HCT116 (cell line): Measurements from ENCODE around the gene ELF1. TPM values are rescaled to one million over a fixed set of nuclear protein-coding genes. Genes with fewer than 3 reads are reported as not detected.

Source experiments
- ATAC-seq: fragments of 200-7000 bp; cut with Tn5 transposase; 2 replicates; pipeline ENCODE4 v1.9.1; 2020; ENCODE audit warnings: mild to moderate bottlenecking, moderate library complexity
- BruUV-seq: library from RNA; stranded (reverse); fragments of 400-500 nt; replicated peaks from 2 replicates; lab custom pipeline; 2021; lab: Mats Ljungman, UMichigan
- CTCF ChIA-PET: fragments of 300-600 bp; sonication (Branson Sonifier 250); formaldehyde crosslinking; loops from one replicate; lab custom pipeline; 2021; ENCODE audit warnings: antibody characterized with exemption; lab: Charles Lee
- POLR2A ChIA-PET: fragments of 300-600, 350-600 bp; sonication (Branson Sonifier 250); formaldehyde crosslinking; loops from one replicate; lab custom pipeline; 2021; ENCODE audit warnings: antibody characterized with exemption; lab: Charles Lee
- RAD21 ChIA-PET, 2 experiments: fragments of 300-600 bp; sonication (Branson Sonifier 250); formaldehyde crosslinking; loops; one replicate each; lab custom pipeline; 2023; ENCODE audit warnings: low total read pairs in 2 of 2; ENCODE audit not compliant: uncharacterized antibody in 2 of 2, unreplicated experiment in 2 of 2, low non-redundant PET in 1 of 2; lab: Charles Lee
- DNase-seq: peaks from one replicate; pipeline ENCODE4 v3.0.0-alpha.2; 2010; ENCODE audit warnings: low read depth, low spot score
- H2AFZ ChIP-seq: fragments of 200-600 bp; shearing (Covaris generic), sonication (generic); 2 replicates; pipeline ENCODE4 v1.6.1; 2017; ENCODE audit warnings: low read depth, mixed run types, mixed read lengths, antibody characterized with exemption, low read length; ENCODE audit not compliant: poor library complexity, severe bottlenecking
- H3K27ac ChIP-seq: 2 replicates; pipeline ENCODE4 v1.5.1; 2012; ENCODE audit warnings: low read depth, low read length
- H3K27me3 ChIP-seq: fragments of 200-600 bp; sonication (generic); 2 replicates; pipeline ENCODE4 v1.6.1; 2016; ENCODE audit warnings: mixed run types, low read length, mixed read lengths; ENCODE audit not compliant: insufficient read depth
- H3K36me3 ChIP-seq, 2 experiments: fragments of 200-500 bp in 1 of 2; fragments of 200-600 bp in 1 of 2; sonication (Bioruptor generic) in 1 of 2; sonication (generic) in 1 of 2; 2 replicates each; pipeline versions ENCODE4 v1.5.1 to v1.6.1; 2014 to 2016; ENCODE audit warnings: low read length in 2 of 2, inconsistent platforms in 1 of 2, mixed read lengths in 1 of 2, mixed run types in 1 of 2; ENCODE audit not compliant: insufficient read depth in 2 of 2, control insufficient read depth in 1 of 2
- H3K4me1 ChIP-seq, 2 experiments: fragments of 200-600 bp in 1 of 2; sonication (generic) in 1 of 2; 2 replicates each; pipeline versions ENCODE4 v1.5.1 to v1.6.1; 2012 to 2017; ENCODE audit warnings: low read length in 2 of 2, inconsistent platforms in 1 of 2, mild to moderate bottlenecking in 1 of 2, mixed read lengths in 1 of 2, mixed run types in 1 of 2, moderate library complexity in 1 of 2; ENCODE audit not compliant: insufficient read depth in 2 of 2, control insufficient read depth in 1 of 2
- H3K4me2 ChIP-seq: fragments of 200-600 bp; sonication (generic); 2 replicates; pipeline ENCODE4 v1.6.1; 2017; ENCODE audit warnings: mixed run types, low read length, mixed read lengths
- H3K4me3 ChIP-seq, 2 experiments: fragments of 200-600 bp in 1 of 2; sonication (generic) in 1 of 2; replicated peaks in 1 of 2; 2 replicates each; pipeline ENCODE4 v1.5.1; 2011 to 2016; ENCODE audit warnings: low read length in 2 of 2, control low read depth in 1 of 2, low read depth in 1 of 2, mild to moderate bottlenecking in 1 of 2, mixed read lengths in 1 of 2, mixed run types in 1 of 2
- H3K79me2 ChIP-seq: fragments of 200-600 bp; sonication (generic); 2 replicates; pipeline ENCODE4 v1.6.1; 2017; ENCODE audit warnings: mild to moderate bottlenecking, mixed run types, low read length, moderate library complexity, mixed read lengths; ENCODE audit not compliant: insufficient read depth
- H3K9ac ChIP-seq: fragments of 200-600 bp; sonication (generic); 2 replicates; pipeline ENCODE4 v1.6.1; 2016; ENCODE audit warnings: low read length, mixed read lengths
- H3K9me2 ChIP-seq: fragments of 200-600 bp; sonication (generic), shearing (Covaris generic); 2 replicates; pipeline ENCODE4 v1.6.1; 2017; ENCODE audit warnings: mixed run types, mild to moderate bottlenecking, moderate library complexity; ENCODE audit not compliant: insufficient read depth
- H3K9me3 ChIP-seq, 2 experiments: fragments of 200-500 bp in 1 of 2; fragments of 200-600 bp in 1 of 2; sonication (Bioruptor generic) in 1 of 2; sonication (generic) in 1 of 2; 2 replicates each; pipeline ENCODE4 v1.6.1; 2014 to 2017; ENCODE audit warnings: low read length in 2 of 2, mixed read lengths in 2 of 2, inconsistent platforms in 1 of 2, low read depth in 1 of 2, mild to moderate bottlenecking in 1 of 2, mixed run types in 1 of 2, moderate library complexity in 1 of 2; ENCODE audit not compliant: control insufficient read depth in 1 of 2, insufficient read depth in 1 of 2
- H4K20me1 ChIP-seq: fragments of 200-600 bp; sonication (generic), shearing (Covaris generic); 2 replicates; pipeline ENCODE4 v1.6.1; 2017; ENCODE audit warnings: mixed run types, mild to moderate bottlenecking, moderate library complexity; ENCODE audit not compliant: insufficient read depth
- ATF3 ChIP-seq: IDR thresholded peaks from 2 replicates; pipeline ENCODE4 v1.6.1; 2012
- CBX3 ChIP-seq: IDR thresholded peaks from 2 replicates; pipeline ENCODE4 v1.6.1; 2012; ENCODE audit warnings: low read depth
- CEBPB ChIP-seq: IDR thresholded peaks from 2 replicates; pipeline ENCODE4 v1.6.1; 2012; ENCODE audit warnings: low read depth
- EGR1 ChIP-seq: IDR thresholded peaks from 2 replicates; pipeline ENCODE4 v1.6.1; 2012; ENCODE audit warnings: low read depth
- ELF1 ChIP-seq: IDR thresholded peaks from 2 replicates; pipeline ENCODE4 v1.6.1; 2012; ENCODE audit warnings: low read depth, borderline replicate concordance
- EZH2 ChIP-seq: fragments of 200-600 bp; sonication (generic); IDR thresholded peaks from 2 replicates; pipeline ENCODE4 v1.6.1; 2017; ENCODE audit warnings: antibody characterized with exemption, mixed run types
- EZH2phosphoT487 ChIP-seq: fragments of 200-600 bp; IDR thresholded peaks from 2 replicates; pipeline ENCODE4 v1.6.1; 2018; ENCODE audit warnings: antibody characterized with exemption, borderline replicate concordance
- JUND ChIP-seq: IDR thresholded peaks from 2 replicates; pipeline ENCODE4 v1.6.1; 2012
- POLR2A ChIP-seq: IDR thresholded peaks from 2 replicates; pipeline ENCODE4 v1.7.0; 2011; ENCODE audit warnings: borderline replicate concordance; ENCODE audit not compliant: insufficient read depth, insufficient read length; ENCODE audit errors: extremely low read depth
- POLR2AphosphoS5 ChIP-seq: IDR thresholded peaks from 2 replicates; pipeline ENCODE4 v1.6.1; 2011; ENCODE audit warnings: mild to moderate bottlenecking, low read depth, low read length, moderate library complexity
- RAD21 ChIP-seq: IDR thresholded peaks from 2 replicates; pipeline ENCODE4 v1.6.1; 2012; ENCODE audit warnings: low read depth, mild to moderate bottlenecking
- SIN3A ChIP-seq: IDR thresholded peaks from 2 replicates; pipeline ENCODE4 v1.6.1; 2012; ENCODE audit warnings: low read depth
- SP1 ChIP-seq: IDR thresholded peaks from 2 replicates; pipeline ENCODE4 v1.6.1; 2012; ENCODE audit warnings: low read depth
- SRF ChIP-seq: IDR thresholded peaks from 2 replicates; pipeline ENCODE4 v1.6.1; 2012; ENCODE audit warnings: low read depth
- TCF7L2 ChIP-seq: IDR thresholded peaks from 2 replicates; pipeline ENCODE4 v1.7.0; 2011; ENCODE audit warnings: borderline replicate concordance, inconsistent platforms; ENCODE audit not compliant: insufficient read depth, insufficient read length; ENCODE audit errors: extremely low read depth
- YY1 ChIP-seq: IDR thresholded peaks from 2 replicates; pipeline ENCODE4 v1.6.1; 2011; ENCODE audit warnings: low read length, low read depth, moderate library complexity, mild to moderate bottlenecking; ENCODE audit not compliant: insufficient replicate concordance; ENCODE audit errors: extremely low read depth
- ZFX ChIP-seq: fragments of 450-650 bp; IDR thresholded peaks from 2 replicates; pipeline ENCODE4 v1.6.1; 2017
- ZNF274 ChIP-seq: fragments of 200-500 bp; sonication (Bioruptor generic); IDR thresholded peaks from 2 replicates; pipeline ENCODE4 v1.6.1; 2014; ENCODE audit warnings: mild to moderate bottlenecking, low read depth, low read length, inconsistent platforms
- intact Hi-C: fragments of 100-400 bp; cut with micrococcal nuclease; formaldehyde crosslinking; loops from 2 replicates; pipeline ENCODE4 v1.10.0; 2022
- total RNA-seq: library from RNA; stranded (reverse); gene quantifications from one replicate; pipeline ENCODE4 v1.2.1, GENCODE V29; 2021; ENCODE audit not compliant: unreplicated experiment
- TF ChIP-seq, protein P1 (sequence below), 3 experiments: fragments of 200-600 bp in 1 of 3; sonication (generic) in 1 of 3; IDR thresholded peaks in 2 of 3; conservative IDR thresholded peaks in 1 of 3; 2 replicates each; pipeline ENCODE4 v1.5.1; 2012 to 2017; ENCODE audit warnings: low read depth in 2 of 3, low read length in 2 of 3, antibody characterized with exemption in 1 of 3, borderline replicate concordance in 1 of 3, control low read depth in 1 of 3, mild to moderate bottlenecking in 1 of 3, mixed read lengths in 1 of 3, mixed run types in 1 of 3, moderate library complexity in 1 of 3; ENCODE audit not compliant: insufficient read depth in 1 of 3

ELF1 gene
- total RNA-seq, 1 experiment from 2014 or later = 30.0 TPM

DNA sequence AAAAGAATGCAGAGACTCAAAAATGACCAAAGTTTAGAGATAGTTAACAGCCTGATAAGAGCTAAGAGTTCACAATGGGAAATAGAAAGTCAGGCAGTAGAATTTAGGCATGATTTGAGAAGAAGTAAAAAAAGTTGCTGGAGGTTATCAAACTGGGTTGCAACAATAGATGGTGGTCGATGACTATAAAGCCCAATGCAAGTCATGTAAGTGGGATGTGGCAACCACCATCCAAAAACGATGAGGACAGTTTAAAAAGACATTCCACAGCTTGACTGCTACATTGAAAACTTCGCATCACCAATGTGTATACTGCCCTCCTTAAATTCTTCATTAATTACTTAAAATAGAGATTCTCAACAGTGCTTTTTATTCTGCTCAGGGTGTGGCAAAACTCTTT is 19.7 kb downstream of the ELF1 start (continued):
- TF ChIP-seq, protein P1, sequence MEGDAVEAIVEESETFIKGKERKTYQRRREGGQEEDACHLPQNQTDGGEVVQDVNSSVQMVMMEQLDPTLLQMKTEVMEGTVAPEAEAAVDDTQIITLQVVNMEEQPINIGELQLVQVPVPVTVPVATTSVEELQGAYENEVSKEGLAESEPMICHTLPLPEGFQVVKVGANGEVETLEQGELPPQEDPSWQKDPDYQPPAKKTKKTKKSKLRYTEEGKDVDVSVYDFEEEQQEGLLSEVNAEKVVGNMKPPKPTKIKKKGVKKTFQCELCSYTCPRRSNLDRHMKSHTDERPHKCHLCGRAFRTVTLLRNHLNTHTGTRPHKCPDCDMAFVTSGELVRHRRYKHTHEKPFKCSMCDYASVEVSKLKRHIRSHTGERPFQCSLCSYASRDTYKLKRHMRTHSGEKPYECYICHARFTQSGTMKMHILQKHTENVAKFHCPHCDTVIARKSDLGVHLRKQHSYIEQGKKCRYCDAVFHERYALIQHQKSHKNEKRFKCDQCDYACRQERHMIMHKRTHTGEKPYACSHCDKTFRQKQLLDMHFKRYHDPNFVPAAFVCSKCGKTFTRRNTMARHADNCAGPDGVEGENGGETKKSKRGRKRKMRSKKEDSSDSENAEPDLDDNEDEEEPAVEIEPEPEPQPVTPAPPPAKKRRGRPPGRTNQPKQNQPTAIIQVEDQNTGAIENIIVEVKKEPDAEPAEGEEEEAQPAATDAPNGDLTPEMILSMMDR (IDR thresholded peaks at IDR 0.05 in 2 of 3, conservative IDR thresholded peaks at IDR 0.05 in 1 of 3; ENCODE audit: borderline replicate concordance in 1 of 3, insufficient read depth in 1 of 3, low read depth in 2 of 3, low read length in 2 of 3) = no peak

GRCh38 chr13:40996426-40997092 is 22.6 kb downstream of the ELF1 start:
- DNase-seq (no peak), ATAC-seq (no peak)
- H2AFZ ChIP-seq = no peak overlapping the region
- H4K20me1 ChIP-seq = no peaks in the 10 kb centered on the region
- H3K27me3 ChIP-seq = no peaks in the 10 kb centered on the region
- RAD21 ChIA-PET = no interaction called here
- H3K27ac ChIP-seq = no peak overlapping the region
- H3K4me2 ChIP-seq = no peak overlapping the region
- intact Hi-C loops = loop anchor here (10.0 kb wide), 1 partner anchor 222 kb away; the partner anchor contains the start of gene MRPS31
- no peak for TF ChIP-seq SRF
- no peak for TF ChIP-seq YY1
- TF ChIP-seq EZH2phosphoT487 = no peak
- no peak for TF ChIP-seq SIN3A
- TF ChIP-seq SP1 = no peak
- TF ChIP-seq JUND = no peak
- no peak for TF ChIP-seq ELF1
- no peak for TF ChIP-seq POLR2A
- TF ChIP-seq ATF3 = no peak
- TF ChIP-seq ZNF274 = no peak
- no peak for TF ChIP-seq EZH2
- TF ChIP-seq, protein P1 (IDR thresholded peaks at IDR 0.05 in 2 of 3, conservative IDR thresholded peaks at IDR 0.05 in 1 of 3; ENCODE audit: borderline replicate concordance in 1 of 3, insufficient read depth in 1 of 3, low read depth in 2 of 3, low read length in 2 of 3) = no peak
- no peak for TF ChIP-seq ZFX
- TF ChIP-seq RAD21 = no peak
- TF ChIP-seq CEBPB = no peak
- no peak for TF ChIP-seq TCF7L2
- TF ChIP-seq CBX3 = no peak
- no peak for TF ChIP-seq EGR1
- no peak for TF ChIP-seq POLR2AphosphoS5
- no peaks in the 10 kb centered on the region for H3K36me3 ChIP-seq
- peaks cover 35% of the 10 kb centered on the region in 2 experiments for H3K4me1 ChIP-seq
- H3K79me2 ChIP-seq = peaks cover 89% of the 10 kb centered on the region
- CTCF ChIA-PET = no interaction called here
- H3K9me3 ChIP-seq = no peaks in the 10 kb centered on the region
- H3K4me3 ChIP-seq = no peak overlapping the region
- POLR2A ChIA-PET = no interaction called here
- BruUV-seq = no TSS peak
- H3K9me2 ChIP-seq = no peaks in the 10 kb centered on the region
- no peak overlapping the region for H3K9ac ChIP-seq
